ENCODE data around the gene LHFPL6.

The LHFPL6 gene

DNA sequence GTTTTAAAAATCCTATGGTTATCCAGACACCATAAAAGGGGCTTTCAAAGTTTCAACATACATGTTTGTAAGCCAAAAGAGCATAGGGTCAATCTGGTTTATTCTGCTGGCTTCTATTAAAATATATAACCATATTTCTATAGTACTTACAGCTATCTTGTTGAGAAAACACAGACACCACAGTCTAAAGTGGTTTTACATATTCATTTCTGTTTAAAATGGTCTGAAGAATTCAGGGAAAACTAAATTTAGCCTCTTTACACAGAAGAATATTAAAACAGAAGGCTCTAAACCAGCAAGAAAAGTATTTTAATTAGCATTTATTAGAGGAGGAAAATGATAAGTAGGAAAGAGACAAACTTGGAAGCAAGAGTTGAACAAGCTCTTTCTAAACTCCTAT lies 203.9 kb downstream of the LHFPL6 start:
- no peak overlapping the region for H3K4me3 ChIP-seq (ENCODE audit: control insufficient read depth, low read depth, low read length)
- no peak for DNase-seq (ENCODE audit: low read depth)
- TF ChIP-seq, protein P1, sequence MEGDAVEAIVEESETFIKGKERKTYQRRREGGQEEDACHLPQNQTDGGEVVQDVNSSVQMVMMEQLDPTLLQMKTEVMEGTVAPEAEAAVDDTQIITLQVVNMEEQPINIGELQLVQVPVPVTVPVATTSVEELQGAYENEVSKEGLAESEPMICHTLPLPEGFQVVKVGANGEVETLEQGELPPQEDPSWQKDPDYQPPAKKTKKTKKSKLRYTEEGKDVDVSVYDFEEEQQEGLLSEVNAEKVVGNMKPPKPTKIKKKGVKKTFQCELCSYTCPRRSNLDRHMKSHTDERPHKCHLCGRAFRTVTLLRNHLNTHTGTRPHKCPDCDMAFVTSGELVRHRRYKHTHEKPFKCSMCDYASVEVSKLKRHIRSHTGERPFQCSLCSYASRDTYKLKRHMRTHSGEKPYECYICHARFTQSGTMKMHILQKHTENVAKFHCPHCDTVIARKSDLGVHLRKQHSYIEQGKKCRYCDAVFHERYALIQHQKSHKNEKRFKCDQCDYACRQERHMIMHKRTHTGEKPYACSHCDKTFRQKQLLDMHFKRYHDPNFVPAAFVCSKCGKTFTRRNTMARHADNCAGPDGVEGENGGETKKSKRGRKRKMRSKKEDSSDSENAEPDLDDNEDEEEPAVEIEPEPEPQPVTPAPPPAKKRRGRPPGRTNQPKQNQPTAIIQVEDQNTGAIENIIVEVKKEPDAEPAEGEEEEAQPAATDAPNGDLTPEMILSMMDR (conservative IDR thresholded peaks at IDR 0.05; ENCODE audit: control insufficient read depth, insufficient read depth, low read depth, low read length): no peak

DNA sequence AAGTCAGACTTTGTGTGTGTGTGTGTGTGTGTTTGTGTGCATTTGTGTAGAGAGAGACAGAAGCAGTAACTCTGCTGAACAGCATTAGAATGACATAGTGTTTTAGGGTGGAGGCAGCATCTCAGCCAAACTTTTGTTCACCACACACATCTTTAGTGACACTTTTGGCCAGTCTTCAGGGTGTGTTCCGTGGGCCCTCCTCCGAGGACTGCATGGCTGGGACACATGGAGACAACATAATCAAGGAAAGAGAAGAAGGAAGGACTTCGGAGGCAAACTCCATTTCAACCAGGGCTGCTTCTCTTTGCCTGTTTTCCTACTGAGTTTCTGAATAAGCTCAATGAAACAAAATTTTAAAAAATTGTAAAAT lies 205.1 kb downstream of the LHFPL6 start:
- TF ChIP-seq, protein P1 (conservative IDR thresholded peaks at IDR 0.05; ENCODE audit: control insufficient read depth, insufficient read depth, low read depth, low read length): no peak

DNA sequence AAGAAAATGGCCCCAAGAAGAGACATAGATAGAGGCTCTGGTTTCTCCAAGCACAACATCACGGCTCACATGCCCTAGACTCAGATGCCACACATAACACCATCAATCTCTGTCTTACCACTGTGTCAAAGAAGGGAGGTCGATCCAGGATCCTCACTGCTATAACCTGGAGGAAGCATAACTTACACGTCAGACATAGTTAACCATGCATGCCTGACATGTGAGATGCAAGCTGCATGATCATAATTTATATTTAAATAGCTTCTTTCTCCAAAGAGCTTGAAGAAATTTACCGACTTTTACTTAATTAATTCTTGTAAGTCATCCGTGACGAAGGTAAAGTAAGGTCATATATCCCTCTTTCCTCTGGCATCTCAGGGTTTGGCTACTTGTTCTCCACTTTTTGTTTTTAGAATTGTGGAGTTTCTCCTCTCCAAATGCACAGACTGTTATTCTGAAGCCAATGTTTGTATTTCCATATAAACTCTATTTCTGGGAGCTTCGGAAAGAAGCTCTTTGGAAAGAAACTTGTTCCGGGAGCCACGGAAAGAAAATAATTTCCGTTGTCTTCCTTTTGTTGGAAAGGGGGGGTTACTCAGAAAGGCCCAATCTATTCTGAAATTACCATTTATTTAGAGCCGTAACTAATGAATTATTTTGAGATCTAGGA lies 205.6 kb downstream of the LHFPL6 start:
- TF ChIP-seq, protein P1 (conservative IDR thresholded peaks at IDR 0.05; ENCODE audit: control insufficient read depth, insufficient read depth, low read depth, low read length): no peak
- H3K4me3 ChIP-seq (ENCODE audit: control insufficient read depth, low read depth, low read length): no peak overlapping the region
- no peak for DNase-seq (ENCODE audit: low read depth)

More for the DNA sequence above, 205.1 kb downstream of the LHFPL6 start:
- DNase-seq (ENCODE audit: low read depth): no peak
- H3K4me3 ChIP-seq (ENCODE audit: control insufficient read depth, low read depth, low read length): no peak overlapping the region

DNA sequence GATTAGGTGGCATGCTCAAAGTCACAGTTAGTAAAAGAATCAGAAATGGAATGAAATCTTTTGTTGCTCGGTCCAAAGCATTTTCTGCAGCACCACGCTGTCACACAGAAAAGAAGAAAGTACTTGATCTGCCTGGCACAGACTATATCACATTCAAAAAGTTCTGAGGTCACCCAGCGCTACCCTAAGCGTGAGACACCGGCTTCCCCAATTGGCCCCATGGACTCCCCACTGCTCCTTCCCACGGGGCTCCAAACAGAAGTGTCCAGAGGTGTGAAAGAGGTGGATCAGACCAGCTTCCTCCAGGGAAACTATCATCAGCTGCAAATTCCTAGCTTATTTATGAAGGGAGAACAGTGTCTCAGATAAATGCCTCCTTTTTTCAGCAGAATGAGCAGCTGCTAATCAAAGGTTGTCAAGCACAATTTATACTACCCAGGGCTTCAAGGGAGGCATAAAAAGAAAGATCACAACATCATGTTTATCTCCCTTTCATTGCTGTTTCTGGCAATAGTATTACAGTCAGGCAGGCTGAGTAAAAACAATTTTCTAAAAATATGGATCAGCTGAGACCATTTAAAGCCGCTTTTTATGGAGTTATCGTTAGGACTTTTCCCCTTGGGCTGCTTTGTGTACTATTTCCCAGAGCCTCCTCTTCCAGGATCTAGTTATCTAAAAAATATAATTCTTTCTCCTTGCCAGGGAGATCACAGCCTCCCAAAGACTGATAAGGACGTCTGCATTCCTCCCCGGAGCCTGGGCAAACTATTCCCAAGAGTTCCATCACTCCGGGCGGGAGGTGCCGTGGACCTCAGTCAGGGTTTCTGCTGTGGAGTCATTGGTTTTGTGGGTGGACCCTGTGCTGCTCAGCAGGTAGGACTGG lies 208.0 kb downstream of the LHFPL6 start:
- TF ChIP-seq, protein P1 (conservative IDR thresholded peaks at IDR 0.05; ENCODE audit: control insufficient read depth, insufficient read depth, low read depth, low read length): no peak
- no peak overlapping the region for H3K4me3 ChIP-seq (ENCODE audit: control insufficient read depth, low read depth, low read length)
- no peak for DNase-seq (ENCODE audit: low read depth)

DNA sequence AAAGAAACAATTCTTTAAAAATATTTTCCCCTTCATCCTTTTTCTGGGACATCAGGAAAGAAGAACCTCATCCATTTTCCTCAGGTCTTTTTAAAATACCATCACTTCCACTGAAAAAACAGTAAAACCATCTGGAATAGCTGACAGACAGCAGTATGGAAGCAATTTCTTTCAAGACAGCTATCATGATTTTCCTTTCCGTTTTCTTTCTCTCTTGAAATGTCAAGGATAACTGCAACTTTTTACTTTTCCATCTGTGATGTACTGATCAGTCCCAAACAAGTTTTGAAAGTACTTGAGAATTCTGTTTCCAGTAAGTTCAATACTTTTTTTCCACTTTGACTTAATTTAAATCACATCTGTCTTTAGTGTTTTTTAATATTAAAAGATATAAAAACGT lies 211.2 kb downstream of the LHFPL6 start:
- no peak overlapping the region for H3K4me3 ChIP-seq (ENCODE audit: control insufficient read depth, low read depth, low read length)
- TF ChIP-seq, protein P1 (conservative IDR thresholded peaks at IDR 0.05; ENCODE audit: control insufficient read depth, insufficient read depth, low read depth, low read length): no peak
- DNase-seq (ENCODE audit: low read depth): no peak

DNA sequence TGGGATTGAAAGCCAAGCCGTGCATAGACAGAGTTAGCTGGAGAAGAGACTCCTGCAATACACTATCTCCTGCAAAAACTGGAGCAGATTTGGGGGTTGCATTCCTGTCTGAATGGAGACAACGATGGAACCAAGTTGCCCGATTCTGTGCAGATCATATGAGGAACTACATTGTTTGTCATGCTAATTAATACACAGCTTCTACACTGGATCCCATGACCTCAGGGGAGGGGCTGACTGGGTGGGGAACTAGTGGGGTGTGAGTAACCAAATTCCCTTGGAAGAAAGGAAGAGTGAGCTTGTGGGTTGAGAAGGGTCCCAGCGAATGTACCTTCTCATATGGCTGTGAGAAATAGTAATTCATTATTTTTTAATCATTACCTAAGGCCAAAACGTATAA lies 214.0 kb downstream of the LHFPL6 start:
- no peak overlapping the region for H3K4me3 ChIP-seq (ENCODE audit: control insufficient read depth, low read depth, low read length)
- TF ChIP-seq, protein P1 (conservative IDR thresholded peaks at IDR 0.05; ENCODE audit: control insufficient read depth, insufficient read depth, low read depth, low read length): no peak
- DNase-seq (ENCODE audit: low read depth): no peak

Measured in fibroblast of mammary gland (primary cell).